HUDEP-2 (cell line): ENCODE measurements around the gene NPIPA8.
"Not testable (repeated sequence)": the region's sequence is repeated elsewhere in the genome, so short reads cannot be mapped to it uniquely, and the experiment has no call there.

Experiments used
- DNase-seq, 76 experiments: peaks; one replicate each; lab custom pipeline; 2025; ENCODE audit not compliant: unreplicated experiment in 76 of 76; lab: John Stamatoyannopoulos, UW

NPIPA8 gene

DNA sequence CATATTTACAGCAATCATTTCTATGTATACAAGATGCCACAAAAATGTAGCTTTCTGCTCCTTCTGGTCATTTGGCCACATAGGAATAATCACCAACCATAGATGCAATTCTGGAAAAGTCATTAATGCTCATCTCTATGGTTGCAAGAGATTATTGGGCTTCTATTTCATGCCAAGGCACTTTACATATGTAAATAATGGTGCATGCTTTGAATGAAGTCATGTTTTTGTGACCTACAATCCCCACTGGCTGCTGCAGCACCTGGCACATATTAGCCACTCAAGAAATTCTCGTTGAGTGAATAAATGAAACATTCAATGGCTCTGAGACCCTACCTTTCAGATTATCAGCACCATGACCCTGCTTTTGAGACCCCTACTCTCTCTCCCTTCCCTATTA lies 50.2 kb downstream of the NPIPA8 start:
- DNase-seq: not testable (repeated sequence)

DNA sequence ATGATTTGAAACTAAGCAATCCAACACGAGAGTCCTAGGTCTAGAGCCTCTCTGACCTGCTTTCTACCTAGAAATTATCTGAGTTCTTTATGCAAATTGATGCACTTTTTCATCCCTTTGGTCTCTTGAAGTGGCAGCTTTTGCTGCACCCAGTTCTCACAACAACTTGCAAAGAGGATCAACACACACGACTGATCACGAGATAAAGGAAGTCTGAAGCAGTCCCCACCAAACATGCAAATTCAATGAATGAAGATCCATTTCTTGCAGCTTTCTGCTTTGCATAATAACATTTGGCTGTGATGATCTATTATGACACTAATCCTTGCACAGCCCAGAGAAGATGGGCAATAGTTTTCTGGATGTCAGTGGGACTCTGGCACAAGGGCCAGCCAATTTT lies 56.2 kb downstream of the NPIPA8 start:
- not testable (repeated sequence) for DNase-seq

DNA sequence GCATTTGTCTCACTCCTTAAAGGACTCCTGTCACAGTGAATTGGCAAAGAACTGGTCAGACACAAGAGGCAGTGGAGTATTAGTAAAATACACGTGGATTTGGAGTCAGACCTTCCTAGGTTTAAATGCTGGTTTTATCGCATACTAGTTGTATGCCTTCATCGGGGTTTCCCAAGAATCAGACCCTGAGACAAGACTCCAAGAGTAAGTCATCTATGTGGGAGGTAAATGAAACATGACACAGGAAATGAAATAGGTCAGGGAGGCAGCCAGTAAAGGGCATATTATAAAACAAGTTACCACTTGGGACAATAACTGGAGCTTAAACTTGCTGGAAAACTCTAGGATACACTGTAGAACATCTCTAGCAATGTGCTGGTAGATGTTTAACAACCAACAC lies 59.8 kb downstream of the NPIPA8 start:
- not testable (repeated sequence) for DNase-seq

DNA sequence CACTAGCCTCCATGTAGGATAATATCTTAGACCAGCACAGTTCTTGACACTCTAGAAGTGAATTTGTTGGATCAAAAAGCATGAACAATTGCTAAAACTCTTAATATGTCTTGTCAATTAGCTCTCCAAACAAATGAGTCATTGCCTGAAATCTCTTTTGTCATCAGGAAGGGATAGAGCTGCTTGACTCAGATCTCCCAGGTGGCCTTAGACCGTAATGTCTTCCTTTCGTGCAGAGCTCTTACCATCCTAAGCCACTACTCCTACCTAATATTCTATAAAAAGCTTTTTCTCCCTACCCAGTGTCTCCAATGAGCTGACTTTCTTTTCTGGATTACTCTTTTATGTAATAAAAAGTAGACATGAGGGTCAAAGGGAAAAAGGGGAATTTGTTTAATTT lies 66.4 kb downstream of the NPIPA8 start:
- DNase-seq: not testable (repeated sequence)
